IPS-18a (cell line): Measurements from ENCODE around the gene TOP3A.

Experiments used
- H3K27ac ChIP-seq: one replicate; pipeline ENCODE4 v1.5.1; 2013; ENCODE audit warnings: low read length
- H3K27me3 ChIP-seq: one replicate; pipeline ENCODE4 v1.6.1; 2013; ENCODE audit warnings: mild to moderate bottlenecking, low read length; ENCODE audit not compliant: control insufficient read depth, insufficient read depth
- H3K36me3 ChIP-seq: one replicate; pipeline ENCODE4 v1.6.1; 2013; ENCODE audit warnings: low read depth, low read length; ENCODE audit not compliant: control insufficient read depth
- H3K4me1 ChIP-seq: one replicate; pipeline ENCODE4 v1.6.1; 2013; ENCODE audit warnings: low read depth, low read length; ENCODE audit not compliant: control insufficient read depth
- H3K4me3 ChIP-seq: one replicate; pipeline ENCODE4 v1.5.1; 2013; ENCODE audit warnings: low read length
- H3K9ac ChIP-seq: one replicate; pipeline ENCODE4 v1.6.1; 2013; ENCODE audit warnings: mild to moderate bottlenecking, low read length, moderate library complexity
- H3K9me3 ChIP-seq: one replicate; pipeline ENCODE4 v1.6.1; 2013; ENCODE audit warnings: low read depth, low read length; ENCODE audit not compliant: control insufficient read depth

The TOP3A gene

GRCh38 chr17:18235743-18236256, 79.0 kb downstream of the TOP3A start:
- Histone ChIP-seq H3K4me3 (no peak overlapping the region), H3K36me3 (peaks cover 66% of the 10 kb centered on the region), H3K27ac (no peak overlapping the region), H3K9me3 (no peaks in the 10 kb centered on the region), H3K27me3 (no peaks in the 10 kb centered on the region), H3K9ac (no peak overlapping the region), H3K4me1 (peaks cover 3% of the 10 kb centered on the region)

GRCh38 chr17:18234853-18235380, 79.9 kb downstream of the TOP3A start:
- no peak overlapping the region for H3K9ac ChIP-seq
- peaks cover 59% of the 10 kb centered on the region for H3K36me3 ChIP-seq
- no peak overlapping the region for H3K27ac ChIP-seq
- H3K4me3 ChIP-seq, result no peak overlapping the region
- peaks cover 6% of the 10 kb centered on the region for H3K4me1 ChIP-seq
- no peaks in the 10 kb centered on the region for H3K27me3 ChIP-seq
- H3K9me3 ChIP-seq, result no peaks in the 10 kb centered on the region

DNA sequence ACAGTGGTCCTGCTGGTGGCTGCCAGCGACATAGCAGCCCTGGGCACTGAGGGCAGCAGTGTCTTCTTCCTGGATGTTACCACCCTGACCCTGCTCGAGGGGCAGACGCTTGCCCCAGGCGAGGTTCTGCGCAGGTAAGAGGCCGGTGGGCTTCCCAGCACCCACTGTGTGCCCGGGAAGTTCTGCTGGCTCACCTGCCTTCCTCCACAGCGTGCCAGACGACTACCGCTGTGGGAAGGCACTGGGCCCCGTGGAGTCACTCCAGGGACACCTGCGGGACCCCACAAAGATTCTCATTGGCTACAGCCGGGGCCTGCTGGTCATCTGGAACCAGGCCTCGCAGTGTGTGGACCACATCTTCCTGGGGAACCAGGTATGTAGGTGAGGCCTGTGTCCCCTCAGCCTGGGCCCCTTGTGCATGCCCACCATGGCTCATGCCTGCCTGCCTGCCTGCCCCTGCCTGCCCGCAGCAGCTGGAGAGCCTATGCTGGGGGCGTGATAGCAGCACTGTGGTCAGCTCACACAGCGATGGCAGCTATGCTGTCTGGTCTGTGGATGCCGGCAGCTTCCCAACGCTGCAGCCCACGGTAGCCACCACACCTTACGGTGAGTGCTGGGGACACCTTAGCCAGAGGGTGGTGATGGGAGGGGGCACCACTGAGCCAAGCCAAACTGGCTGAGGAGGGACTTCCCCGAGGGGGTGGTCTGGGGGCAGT, 80.8 kb downstream of the TOP3A start:
- no peaks in the 10 kb centered on the region for H3K27me3 ChIP-seq
- H3K9me3 ChIP-seq, result no peaks in the 10 kb centered on the region
- no peak overlapping the region for H3K9ac ChIP-seq
- no peak overlapping the region for H3K27ac ChIP-seq
- H3K4me3 ChIP-seq, result no peak overlapping the region
- peaks cover 54% of the 10 kb centered on the region for H3K36me3 ChIP-seq
- peaks cover 6% of the 10 kb centered on the region for H3K4me1 ChIP-seq

DNA sequence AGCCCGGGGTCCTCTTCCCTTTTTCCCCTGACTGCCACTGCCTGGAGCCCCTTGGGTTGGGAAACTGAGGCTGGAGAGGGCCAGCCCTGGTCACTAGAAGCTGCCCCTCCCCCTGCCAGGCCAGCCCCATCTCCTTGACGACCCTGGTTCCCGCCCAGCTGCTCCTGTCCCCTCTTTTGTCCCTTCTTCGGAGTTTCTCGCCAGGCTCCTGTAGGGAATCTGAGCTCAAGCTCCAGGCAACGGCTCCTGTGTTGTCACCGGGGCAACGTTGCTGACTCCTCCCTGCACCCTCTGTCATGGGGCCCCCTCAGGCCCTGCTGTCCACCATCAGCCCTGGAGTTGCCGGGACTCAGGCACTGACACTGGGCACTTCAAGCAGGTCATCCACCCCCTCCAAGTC, 83.6 kb downstream of the TOP3A start:
- Histone ChIP-seq H3K36me3 (peaks cover 31% of the 10 kb centered on the region), H3K4me3 (no peak overlapping the region), H3K9me3 (no peaks in the 10 kb centered on the region), H3K27ac (no peak overlapping the region), H3K9ac (no peak overlapping the region), H3K4me1 (peaks cover 6% of the 10 kb centered on the region), H3K27me3 (no peaks in the 10 kb centered on the region)

DNA sequence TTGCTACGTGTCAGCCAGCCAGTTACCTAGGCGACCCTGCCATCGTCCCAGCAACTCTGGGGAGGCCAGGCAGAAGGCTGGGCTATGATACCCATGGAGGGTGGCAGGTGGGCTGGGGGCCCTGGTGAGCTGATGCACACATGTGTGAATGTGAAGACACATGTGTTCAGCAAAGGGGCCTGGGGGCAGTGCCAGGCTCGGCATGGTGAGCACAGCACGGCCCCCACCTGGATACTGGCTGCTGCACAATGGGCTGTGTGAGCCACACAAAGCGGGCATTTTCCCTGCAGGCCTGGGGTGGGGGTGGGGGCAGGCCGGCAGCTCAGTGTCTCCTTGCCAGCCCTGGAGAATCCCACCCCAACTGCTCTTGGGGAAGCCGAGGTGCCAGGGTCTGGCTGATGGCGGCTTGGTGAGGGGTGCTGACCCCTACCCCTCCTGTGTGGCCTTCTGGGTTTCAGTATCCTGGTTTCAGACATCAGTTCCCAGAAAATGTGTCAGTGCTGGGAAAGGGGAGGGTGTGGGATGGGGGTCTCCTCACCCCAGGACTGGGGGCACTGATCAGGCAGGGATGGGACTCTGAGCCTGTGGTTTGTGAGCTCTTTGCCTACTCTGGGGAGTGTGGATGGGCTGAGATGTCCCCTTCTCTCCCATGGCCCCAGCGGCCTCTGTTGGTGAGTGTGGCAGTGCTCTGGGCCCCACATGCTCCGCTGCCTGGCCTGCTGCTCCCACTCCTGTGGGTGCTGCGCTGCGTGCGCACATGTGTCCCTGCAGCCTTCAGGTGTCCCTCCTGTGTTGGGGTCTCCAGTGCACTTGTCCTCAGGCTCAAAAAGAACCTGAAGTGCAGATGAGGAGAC, 84.3 kb downstream of the TOP3A start:
- Histone ChIP-seq H3K27me3 (no peaks in the 10 kb centered on the region), H3K9me3 (no peaks in the 10 kb centered on the region), H3K36me3 (peaks cover 28% of the 10 kb centered on the region), H3K27ac (no peak overlapping the region), H3K9ac (no peak overlapping the region), H3K4me1 (peaks cover 6% of the 10 kb centered on the region), H3K4me3 (no peak overlapping the region)

DNA sequence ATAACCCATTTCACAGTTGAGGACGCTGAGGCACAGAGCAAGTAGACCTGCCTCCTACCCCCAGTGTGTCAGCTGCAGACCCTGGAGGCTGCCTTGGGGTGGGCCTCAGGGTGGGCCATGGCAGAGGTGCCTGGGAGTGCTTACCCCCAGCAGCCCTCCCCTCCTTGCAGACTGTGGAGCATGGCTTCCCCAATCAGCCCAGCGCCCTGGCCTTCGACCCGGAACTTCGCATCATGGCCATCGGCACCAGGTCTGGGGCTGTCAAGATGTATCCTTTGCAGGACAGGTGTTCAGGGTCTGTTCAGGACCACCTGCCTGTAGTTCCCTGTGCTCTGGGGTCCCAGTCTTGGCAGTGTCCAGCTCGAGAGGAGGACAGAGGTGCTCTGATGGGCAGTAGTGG, 85.0 kb downstream of the TOP3A start:
- Histone ChIP-seq H3K27ac (no peak overlapping the region), H3K36me3 (peaks cover 21% of the 10 kb centered on the region)

DNA sequence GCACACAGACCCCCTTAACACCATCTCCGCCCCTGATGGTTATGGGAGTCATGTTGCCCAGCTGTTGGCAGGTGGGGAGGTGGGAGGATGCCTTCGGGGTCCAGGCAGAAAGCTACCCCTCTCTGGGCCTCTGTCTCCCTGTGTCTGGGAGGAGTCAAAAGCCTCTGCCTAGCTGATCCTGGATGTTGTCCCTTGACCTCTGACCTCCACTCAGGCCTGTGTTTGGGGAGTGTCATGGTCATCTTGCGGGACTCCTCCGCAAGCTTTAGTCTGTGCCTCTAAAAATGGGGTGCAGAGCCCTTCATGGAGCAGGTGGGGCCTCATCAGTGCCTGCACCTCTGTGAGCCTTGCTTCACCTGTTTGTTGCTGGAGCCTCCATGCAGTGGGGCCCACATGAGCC, 85.5 kb downstream of the TOP3A start:
- Histone ChIP-seq H3K27ac (no peak overlapping the region), H3K9ac (no peak overlapping the region), H3K27me3 (no peaks in the 10 kb centered on the region), H3K4me1 (peaks cover 8% of the 10 kb centered on the region), H3K36me3 (peaks cover 16% of the 10 kb centered on the region), H3K4me3 (no peak overlapping the region), H3K9me3 (no peaks in the 10 kb centered on the region)

More for the DNA sequence above, 85.0 kb downstream of the TOP3A start:
- H3K27me3 ChIP-seq, result no peaks in the 10 kb centered on the region
- peaks cover 6% of the 10 kb centered on the region for H3K4me1 ChIP-seq
- no peak overlapping the region for H3K9ac ChIP-seq
- no peak overlapping the region for H3K4me3 ChIP-seq
- no peaks in the 10 kb centered on the region for H3K9me3 ChIP-seq

- Histone ChIP-seq H3K36me3 (peaks cover 5% of the 10 kb centered on the region), H3K27ac (no peak overlapping the region), H3K9ac (no peak overlapping the region), H3K4me1 (peaks cover 12% of the 10 kb centered on the region), H3K9me3 (no peaks in the 10 kb centered on the region), H3K4me3 (no peak overlapping the region), H3K27me3 (no peaks in the 10 kb centered on the region)
These were observed 86.6 kb downstream of the TOP3A start for GRCh38 chr17:18228176-18228682.

DNA sequence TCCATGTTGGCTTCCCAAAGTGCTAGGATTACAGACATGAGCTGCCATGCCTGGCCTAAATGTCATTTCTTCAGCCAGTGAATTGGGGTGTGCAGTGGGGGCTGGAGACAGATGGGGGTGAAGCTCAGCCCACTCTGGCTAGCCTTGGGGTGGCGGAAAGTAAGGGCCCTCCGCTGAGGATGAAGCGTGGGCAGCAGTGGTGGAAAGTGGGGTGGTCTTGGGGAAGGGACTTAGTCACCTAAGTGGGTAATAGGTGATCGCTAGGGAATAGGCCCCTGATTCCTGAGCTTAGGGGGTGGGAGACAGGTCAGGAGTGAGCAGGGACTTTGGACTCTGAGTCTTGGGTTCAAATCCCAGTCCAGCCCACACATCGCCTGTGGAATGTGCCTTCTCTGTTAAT, 87.2 kb downstream of the TOP3A start:
- Histone ChIP-seq H3K27ac (no peak overlapping the region), H3K9me3 (no peaks in the 10 kb centered on the region), H3K27me3 (no peaks in the 10 kb centered on the region), H3K36me3 (peaks cover 3% of the 10 kb centered on the region), H3K4me3 (no peak overlapping the region), H3K4me1 (peaks cover 12% of the 10 kb centered on the region), H3K9ac (no peak overlapping the region)

DNA sequence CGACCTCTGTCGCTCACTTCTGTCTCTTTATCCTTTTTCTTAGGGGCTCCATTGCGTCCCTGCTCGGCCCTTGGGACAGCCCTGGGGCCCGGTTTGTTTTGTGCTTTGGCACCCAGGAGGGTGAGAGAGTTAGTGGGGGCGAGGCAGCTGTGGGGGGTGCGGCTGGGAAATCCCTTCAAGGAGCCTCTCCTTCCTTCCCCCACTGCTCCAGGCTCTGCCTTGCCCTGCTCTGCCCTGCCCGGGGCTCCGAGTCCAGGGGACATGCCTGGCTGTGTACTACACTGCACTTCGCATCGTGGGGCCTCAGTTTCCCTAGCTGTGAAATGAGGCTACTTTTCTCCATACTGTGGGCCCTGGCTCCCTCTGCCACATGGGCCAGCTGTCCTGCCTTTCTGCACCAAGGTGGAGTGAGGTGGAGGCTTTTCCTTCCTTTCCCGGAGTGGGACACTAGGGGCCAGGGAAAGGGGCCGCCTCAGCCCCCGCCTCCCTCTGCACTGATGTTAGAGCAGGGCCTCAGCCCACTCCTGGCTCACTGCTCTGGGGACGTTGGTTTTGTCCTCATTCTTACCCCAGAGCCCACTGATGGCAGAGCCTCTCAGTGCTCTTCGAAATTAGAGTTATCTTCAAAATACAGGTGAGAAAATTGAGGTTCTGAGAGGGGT, 88.4 kb downstream of the TOP3A start:
- Histone ChIP-seq H3K27ac (no peak overlapping the region), H3K4me3 (peak overlapping the region; percentile 85), H3K4me1 (peaks cover 12% of the 10 kb centered on the region), H3K9me3 (no peaks in the 10 kb centered on the region), H3K27me3 (no peaks in the 10 kb centered on the region), H3K36me3 (no peaks in the 10 kb centered on the region), H3K9ac (peak overlapping the region; percentile 66)

GRCh38 chr17:18225642-18226283, 89.0 kb downstream of the TOP3A start:
- Histone ChIP-seq H3K9me3 (no peaks in the 10 kb centered on the region), H3K4me3 (peak overlapping the region; percentile 85), H3K4me1 (peaks cover 8% of the 10 kb centered on the region), H3K27ac (no peak overlapping the region), H3K36me3 (no peaks in the 10 kb centered on the region), H3K27me3 (no peaks in the 10 kb centered on the region), H3K9ac (peak overlapping the region; percentile 66)
